ENCODE data around the gene INCENP.

DNA sequence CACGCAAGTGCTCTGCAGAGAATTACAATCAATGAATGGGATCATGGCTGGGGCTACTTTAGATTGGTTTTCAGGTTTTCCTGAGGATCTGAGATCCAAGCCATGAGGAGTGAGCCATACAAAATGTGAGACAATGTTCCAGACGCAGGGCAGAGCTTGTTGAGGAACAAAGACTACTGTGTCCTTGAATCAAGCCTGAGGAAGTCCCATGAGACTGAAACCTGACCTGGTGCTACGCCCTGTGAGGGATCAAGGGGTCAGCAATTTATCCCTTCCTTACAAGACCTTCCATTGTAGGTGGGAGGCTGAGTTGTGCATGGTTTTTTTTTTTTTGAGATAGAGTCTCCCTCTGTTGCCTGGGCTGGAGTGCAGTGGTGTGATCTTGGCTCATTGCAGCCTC is 2.1 kb downstream of the INCENP start:
- TF ChIP-seq, protein P1, sequence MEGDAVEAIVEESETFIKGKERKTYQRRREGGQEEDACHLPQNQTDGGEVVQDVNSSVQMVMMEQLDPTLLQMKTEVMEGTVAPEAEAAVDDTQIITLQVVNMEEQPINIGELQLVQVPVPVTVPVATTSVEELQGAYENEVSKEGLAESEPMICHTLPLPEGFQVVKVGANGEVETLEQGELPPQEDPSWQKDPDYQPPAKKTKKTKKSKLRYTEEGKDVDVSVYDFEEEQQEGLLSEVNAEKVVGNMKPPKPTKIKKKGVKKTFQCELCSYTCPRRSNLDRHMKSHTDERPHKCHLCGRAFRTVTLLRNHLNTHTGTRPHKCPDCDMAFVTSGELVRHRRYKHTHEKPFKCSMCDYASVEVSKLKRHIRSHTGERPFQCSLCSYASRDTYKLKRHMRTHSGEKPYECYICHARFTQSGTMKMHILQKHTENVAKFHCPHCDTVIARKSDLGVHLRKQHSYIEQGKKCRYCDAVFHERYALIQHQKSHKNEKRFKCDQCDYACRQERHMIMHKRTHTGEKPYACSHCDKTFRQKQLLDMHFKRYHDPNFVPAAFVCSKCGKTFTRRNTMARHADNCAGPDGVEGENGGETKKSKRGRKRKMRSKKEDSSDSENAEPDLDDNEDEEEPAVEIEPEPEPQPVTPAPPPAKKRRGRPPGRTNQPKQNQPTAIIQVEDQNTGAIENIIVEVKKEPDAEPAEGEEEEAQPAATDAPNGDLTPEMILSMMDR (IDR thresholded peaks at IDR 0.05): no peak
- TF ChIP-seq POLR2A (IDR thresholded peaks at IDR 0.05): no peak
